ENCODE data around the gene TBC1D10A.

GRCh38 chr22:30304495-30305244 is 22.1 kb downstream of the TBC1D10A start:
- TF ChIP-seq CTCF (IDR thresholded peaks at IDR 0.05; ENCODE audit: low read depth, low read length): no peak
- no peak for TF ChIP-seq EZH2phosphoT487 (IDR thresholded peaks at IDR 0.05; ENCODE audit: low read depth)
